Lung (tissue), 12 donors: Measurements from ENCODE around the gene IKBKG. TPM values are rescaled to one million over a fixed set of nuclear protein-coding genes. Genes with fewer than 3 reads are reported as not detected.
"Not testable (repeated sequence)": the region's sequence is repeated elsewhere in the genome, so short reads cannot be mapped to it uniquely, and the experiment has no call there.

ENCODE experiments used
- ATAC-seq: fragments of 200-7000 bp; cut with Tn5 transposase; one replicate; pipeline ENCODE4 v1.9.1; 2020; ENCODE audit warnings: moderate number of reproducible peaks; ENCODE audit not compliant: insufficient read depth, low FRiP score
- DNase-seq, 3 donors: peaks; one replicate each; pipeline ENCODE4 v3.0.0-alpha.2; 2013 to 2017
- H3K27ac ChIP-seq, 2 donors: one replicate each; pipeline ENCODE4 v1.5.1; 2013; ENCODE audit warnings: mild to moderate bottlenecking in 2 of 2, moderate library complexity in 2 of 2, control low read depth in 1 of 2, inconsistent platforms in 1 of 2, low read depth in 1 of 2, low read length in 1 of 2
- H3K27me3 ChIP-seq, 3 donors: one replicate each; pipeline ENCODE4 v1.5.1; 2013; ENCODE audit warnings: low read length in 2 of 3; ENCODE audit not compliant: control insufficient read depth in 3 of 3, insufficient read depth in 3 of 3
- H3K36me3 ChIP-seq, 4 donors: one replicate each; pipeline ENCODE4 v1.5.1; 2013; ENCODE audit warnings: low read length in 4 of 4, mild to moderate bottlenecking in 1 of 4, moderate library complexity in 1 of 4; ENCODE audit not compliant: control insufficient read depth in 4 of 4, insufficient read depth in 4 of 4
- H3K4me1 ChIP-seq, 5 donors: one replicate each; pipeline ENCODE4 v1.5.1; 2013; ENCODE audit warnings: low read length in 5 of 5, mild to moderate bottlenecking in 2 of 5, moderate library complexity in 1 of 5; ENCODE audit not compliant: control insufficient read depth in 5 of 5, insufficient read depth in 5 of 5
- H3K4me3 ChIP-seq: one replicate; pipeline ENCODE4 v1.5.1; 2013; ENCODE audit warnings: mild to moderate bottlenecking, control low read depth, moderate library complexity
- H3K9ac ChIP-seq, 2 donors: one replicate each; pipeline ENCODE4 v1.5.1; 2013; ENCODE audit warnings: low read length in 2 of 2, control low read depth in 1 of 2; ENCODE audit not compliant: insufficient read depth in 1 of 2
- H3K9me3 ChIP-seq, 4 donors: one replicate each; pipeline ENCODE4 v1.5.1; 2013; ENCODE audit warnings: low read length in 3 of 4, mild to moderate bottlenecking in 1 of 4, moderate library complexity in 1 of 4; ENCODE audit not compliant: control insufficient read depth in 4 of 4, insufficient read depth in 3 of 4
- WGBS, 2 donors: extraction: QIAGEN DNeasy Blood & Tissue Kit; methylation state at CpG; one replicate each; pipeline ENCODE4 v1.1.7; 2013; 5-methylcytosine and 5-hydroxymethylcytosine counted together
- polyA plus RNA-seq, 2 donors: library from polyadenylated mRNA; stranded (reverse); fragments of 200-250 nt; gene quantifications; one replicate each; pipeline ENCODE4 v1.2.1, GENCODE V29; 2013
- total RNA-seq, 2 donors: library from RNA; depleted of rRNA in 1 of 2; stranded (reverse); fragments of >200 nt in 1 of 2; gene quantifications; one replicate each; pipeline ENCODE4 v1.2.1, GENCODE V29; 2014 to 2021
- TF ChIP-seq, protein P1 (sequence below): IDR thresholded peaks from 2 replicates; pipeline ENCODE4 v1.5.1; 2012; ENCODE audit warnings: mild to moderate bottlenecking; ENCODE audit errors: control extremely low read depth, extremely low read depth
- donor health status: control.
- donor health status: control.
- donor health status: Bipolar disorder and iron deficiency.
- donor health status: healthy.
- donor health status: DM: yes; HTN: yes; CAD: no.

The IKBKG gene
- total and polyA plus RNA-seq, 4 donors, result 12.0 to 58.3 (median 36.4) TPM

DNA sequence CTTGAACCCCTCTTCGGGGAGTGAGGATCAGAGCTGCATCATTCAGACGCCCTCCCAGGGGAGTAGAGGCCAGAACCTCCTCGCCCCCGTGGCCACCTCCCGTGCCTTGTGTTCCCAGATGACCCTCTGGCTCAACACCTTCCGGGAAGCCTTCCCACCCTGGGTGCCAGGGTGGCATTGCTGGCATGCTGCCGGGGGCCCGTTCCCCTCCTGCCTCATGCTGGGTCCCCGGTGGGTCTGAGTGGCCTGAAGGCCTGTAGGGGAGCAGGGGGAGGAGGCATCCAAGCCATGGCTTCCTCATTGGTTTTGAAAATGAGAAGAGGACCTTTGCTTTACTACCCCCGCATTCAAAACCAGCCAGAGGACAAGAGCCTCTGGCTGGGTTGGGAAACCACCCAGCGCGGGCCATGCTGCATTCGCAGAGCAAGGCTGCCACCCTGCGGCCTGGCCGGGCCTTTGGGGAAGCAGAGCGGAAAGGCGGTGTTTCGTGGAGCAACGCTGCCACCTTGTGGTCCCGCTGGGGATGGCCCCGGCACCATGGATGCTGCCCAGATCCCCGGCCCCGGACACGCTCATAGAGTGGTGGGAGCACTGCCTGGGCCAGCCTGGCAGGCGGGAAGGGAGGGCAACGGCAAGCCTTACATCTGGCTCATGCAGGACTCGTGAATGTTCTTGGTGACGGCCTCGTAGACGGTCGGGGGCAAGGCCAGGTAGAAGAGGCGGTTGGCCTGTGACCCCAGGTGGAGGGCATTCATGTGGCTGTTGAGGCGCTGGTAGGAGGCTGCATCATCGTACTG is 12.7 kb upstream of the IKBKG start:
- Histone ChIP-seq H3K27me3 (no peaks in the 10 kb centered on the region), H3K27ac (peak overlapping the region in 1 of 2 donors; percentile 33), H3K4me3 (no peak overlapping the region), H3K9ac (no peak overlapping the region), H3K36me3 (peaks cover 0 to 19% (median 4%) of the 10 kb centered on the region in 4 donors), H3K9me3 (peaks cover 0 to 6% (median 0%) of the 10 kb centered on the region in 4 donors), H3K4me1 (peaks cover 0 to 4% (median 0%) of the 10 kb centered on the region in 5 donors)
- ATAC-seq (peak; percentile 98), DNase-seq (peak; percentile 86 to 90 (median 89))
- WGBS, 2 donors, result 31 to 33% methylated on average over 15 to 34 of the region's 34 CpGs
- TF ChIP-seq, protein P1, sequence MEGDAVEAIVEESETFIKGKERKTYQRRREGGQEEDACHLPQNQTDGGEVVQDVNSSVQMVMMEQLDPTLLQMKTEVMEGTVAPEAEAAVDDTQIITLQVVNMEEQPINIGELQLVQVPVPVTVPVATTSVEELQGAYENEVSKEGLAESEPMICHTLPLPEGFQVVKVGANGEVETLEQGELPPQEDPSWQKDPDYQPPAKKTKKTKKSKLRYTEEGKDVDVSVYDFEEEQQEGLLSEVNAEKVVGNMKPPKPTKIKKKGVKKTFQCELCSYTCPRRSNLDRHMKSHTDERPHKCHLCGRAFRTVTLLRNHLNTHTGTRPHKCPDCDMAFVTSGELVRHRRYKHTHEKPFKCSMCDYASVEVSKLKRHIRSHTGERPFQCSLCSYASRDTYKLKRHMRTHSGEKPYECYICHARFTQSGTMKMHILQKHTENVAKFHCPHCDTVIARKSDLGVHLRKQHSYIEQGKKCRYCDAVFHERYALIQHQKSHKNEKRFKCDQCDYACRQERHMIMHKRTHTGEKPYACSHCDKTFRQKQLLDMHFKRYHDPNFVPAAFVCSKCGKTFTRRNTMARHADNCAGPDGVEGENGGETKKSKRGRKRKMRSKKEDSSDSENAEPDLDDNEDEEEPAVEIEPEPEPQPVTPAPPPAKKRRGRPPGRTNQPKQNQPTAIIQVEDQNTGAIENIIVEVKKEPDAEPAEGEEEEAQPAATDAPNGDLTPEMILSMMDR, result peak; percentile 100

DNA sequence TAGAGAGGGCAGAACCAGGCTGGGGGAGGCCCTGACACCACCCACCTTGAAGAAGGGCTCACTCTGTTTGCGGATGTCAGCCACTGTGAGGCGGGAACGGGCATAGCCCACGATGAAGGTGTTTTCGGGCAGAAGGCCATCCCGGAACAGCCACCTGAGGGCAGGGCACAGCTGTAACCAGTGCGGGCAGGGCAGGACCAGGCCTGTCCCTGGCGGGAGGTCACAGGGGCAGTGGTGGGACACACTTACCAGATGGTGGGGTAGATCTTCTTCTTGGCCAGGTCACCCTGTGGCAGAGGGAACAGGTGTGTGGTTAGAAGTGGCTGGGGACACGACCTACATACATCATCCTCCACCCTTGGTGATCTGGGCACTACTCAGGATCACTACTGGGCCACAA is 11.5 kb upstream of the IKBKG start:
- 84 to 92% methylated on average over 9 of the region's 9 CpGs for WGBS, 2 donors
- TF ChIP-seq, protein P1, result no peak

DNA sequence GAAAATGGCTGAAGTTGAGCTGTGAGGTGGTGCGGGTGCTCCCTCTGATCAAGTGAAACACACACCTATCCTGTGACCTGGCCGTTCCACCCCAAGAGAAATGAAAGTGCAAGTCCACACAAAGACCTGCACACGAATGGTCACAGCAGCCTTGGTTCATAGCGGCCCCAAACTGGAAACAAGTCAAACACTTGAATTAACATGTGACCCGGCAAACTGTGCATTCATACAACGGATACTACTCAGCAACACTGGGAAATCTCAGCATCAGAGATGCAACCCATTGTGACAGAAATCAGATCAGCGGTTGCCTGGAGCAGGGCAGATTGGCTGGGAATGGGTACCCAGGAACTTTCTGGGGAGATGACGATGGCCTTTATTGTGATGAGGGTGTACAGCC is 8.3 kb upstream of the IKBKG start:
- H3K9ac ChIP-seq, result no peak overlapping the region
- 78 to 84% methylated on average over 8 of the region's 8 CpGs for WGBS, 2 donors
- H3K4me1 ChIP-seq, result peaks cover 0 to 7% (median 4%) of the 10 kb centered on the region in 5 donors
- TF ChIP-seq, protein P1, result no peak
- H3K27me3 ChIP-seq, result no peaks in the 10 kb centered on the region
- no peak for ATAC-seq
- peaks cover 0 to 3% (median 0%) of the 10 kb centered on the region in 4 donors for H3K9me3 ChIP-seq
- peaks cover 0 to 6% (median 2%) of the 10 kb centered on the region in 4 donors for H3K36me3 ChIP-seq
- no peak overlapping the region for H3K4me3 ChIP-seq
- peak in 1 of 3 donors; percentile 10 for DNase-seq
- no peak overlapping the region for H3K27ac ChIP-seq

More for the DNA sequence above, 11.5 kb upstream of the IKBKG start:
- Histone ChIP-seq H3K4me1 (peaks cover 0 to 4% (median 0%) of the 10 kb centered on the region in 5 donors), H3K9ac (no peak overlapping the region), H3K27ac (no peak overlapping the region), H3K36me3 (peaks cover 0 to 19% (median 4%) of the 10 kb centered on the region in 4 donors), H3K9me3 (peaks cover 0 to 6% (median 0%) of the 10 kb centered on the region in 4 donors), H3K27me3 (no peaks in the 10 kb centered on the region), H3K4me3 (no peak overlapping the region)
- ATAC-seq (no peak), DNase-seq (no peak)

DNA sequence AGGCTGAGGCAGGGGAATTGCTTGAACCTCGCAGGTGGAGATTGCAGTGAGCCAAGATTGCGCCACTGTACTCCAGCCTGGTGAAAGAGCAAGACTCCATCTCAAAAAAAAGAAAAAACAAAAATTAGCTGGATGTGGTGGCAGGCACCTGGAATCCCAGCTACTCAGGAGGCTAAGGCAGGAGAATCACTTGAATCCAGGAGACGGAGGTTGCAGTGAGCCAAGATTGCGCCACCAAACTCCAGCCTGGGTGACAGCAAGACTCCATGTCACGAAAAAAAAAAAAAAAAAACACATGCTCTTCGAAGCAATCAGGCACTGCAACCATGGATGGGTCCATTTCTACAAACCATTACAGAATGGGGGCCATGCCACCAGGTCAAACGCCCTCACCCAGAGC is 7.1 kb upstream of the IKBKG start:
- DNase-seq, result peak in 1 of 3 donors; percentile 2
- not testable (repeated sequence) for ATAC-seq, H3K4me3 ChIP-seq, H3K9ac ChIP-seq, H3K9me3 ChIP-seq, H3K36me3 ChIP-seq, H3K4me1 ChIP-seq, H3K27me3 ChIP-seq
- 58 to 70% methylated on average over 7 of the region's 7 CpGs for WGBS, 2 donors
- H3K27ac ChIP-seq, result peak overlapping the region in 1 of 2 donors; percentile 89
